Neural cell (in vitro differentiated cells): Measurements from ENCODE around the gene RSBN1.

Source experiments
- CTCF ChIP-seq: fragments of 450-650 bp; IDR thresholded peaks from 2 replicates; pipeline ENCODE4 v1.5.1; 2014; ENCODE audit warnings: antibody characterized with exemption, mild to moderate bottlenecking, moderate library complexity; ENCODE audit not compliant: poor library complexity, severe bottlenecking
- EP300 ChIP-seq: fragments of 450-650 bp; conservative IDR thresholded peaks from 2 replicates; pipeline ENCODE4 v1.6.1; 2014; ENCODE audit warnings: antibody characterized with exemption, mild to moderate bottlenecking, moderate library complexity; ENCODE audit not compliant: poor library complexity, severe bottlenecking
- EZH2 ChIP-seq: fragments of 200-600, 300-800 bp; shearing (Covaris generic), sonication (generic); IDR thresholded peaks from 2 replicates; pipeline ENCODE4 v1.6.1; 2014; ENCODE audit warnings: antibody characterized with exemption, low read length, borderline replicate concordance, mild to moderate bottlenecking; ENCODE audit not compliant: insufficient read depth, poor library complexity, severe bottlenecking
- MXI1 ChIP-seq: fragments of 450-650 bp; conservative IDR thresholded peaks from 2 replicates; pipeline ENCODE4 v1.6.1; 2014; ENCODE audit warnings: antibody characterized with exemption, mild to moderate bottlenecking; ENCODE audit not compliant: poor library complexity, severe bottlenecking
- POLR2AphosphoS5 ChIP-seq: IDR thresholded peaks from 2 replicates; pipeline ENCODE4 v1.6.1; 2012
- RAD21 ChIP-seq: fragments of 450-650 bp; conservative IDR thresholded peaks from 2 replicates; pipeline ENCODE4 v1.6.1; 2014; ENCODE audit warnings: antibody characterized with exemption, mild to moderate bottlenecking, moderate library complexity
- REST ChIP-seq: IDR thresholded peaks from 2 replicates; pipeline ENCODE4 v1.6.1; 2012; ENCODE audit warnings: borderline replicate concordance
- TAF1 ChIP-seq: IDR thresholded peaks from 2 replicates; pipeline ENCODE4 v1.6.1; 2012; ENCODE audit warnings: low read depth

DNA sequence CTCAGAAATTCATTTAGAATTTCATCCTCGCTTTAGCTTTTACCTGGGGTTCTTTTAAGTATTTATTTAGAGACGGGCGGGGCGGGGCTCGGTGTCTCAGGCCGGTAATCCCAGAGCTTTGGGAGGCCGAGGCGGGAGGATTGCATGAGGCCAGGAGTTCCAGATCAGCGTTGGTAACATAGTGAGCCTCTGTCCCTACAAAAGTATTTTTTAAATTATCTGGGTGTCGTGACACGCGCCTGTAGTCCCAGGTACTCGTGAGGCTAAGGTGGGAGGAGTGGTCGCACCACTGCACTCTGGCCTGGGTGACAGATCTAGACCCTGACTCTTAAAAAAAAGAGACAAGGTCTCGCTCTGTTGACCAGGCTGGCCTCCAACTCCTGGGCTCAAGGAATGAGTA lies 942 bp upstream of the RSBN1 start:
- TF ChIP-seq CTCF, result no peak
- no peak for TF ChIP-seq EZH2
- TF ChIP-seq EP300, result no peak
- no peak for TF ChIP-seq POLR2AphosphoS5
- no peak for TF ChIP-seq REST
- no peak for TF ChIP-seq RAD21
- no peak for TF ChIP-seq TAF1
- TF ChIP-seq MXI1, result no peak
